Colonic mucosa (tissue), 4 donors: Measurements from ENCODE around the gene HAGH. TPM values are rescaled to one million over a fixed set of nuclear protein-coding genes. Genes with fewer than 3 reads are reported as not detected.

ENCODE experiments used
- DNase-seq: peaks from one replicate; pipeline ENCODE4 v3.0.0-alpha.2; 2020
- H3K27ac ChIP-seq: fragments of 200-600 bp; one replicate; pipeline ENCODE4 v1.8.0; 2021
- H3K27me3 ChIP-seq: fragments of 200-600 bp; one replicate; pipeline ENCODE4 v1.8.0; 2021
- H3K36me3 ChIP-seq: fragments of 200-600 bp; one replicate; pipeline ENCODE4 v1.8.0; 2021
- H3K4me1 ChIP-seq: fragments of 200-600 bp; one replicate; pipeline ENCODE4 v1.8.0; 2021; ENCODE audit warnings: mild to moderate bottlenecking
- H3K4me3 ChIP-seq: fragments of 200-600 bp; one replicate; pipeline ENCODE4 v1.8.0; 2021
- H3K9ac ChIP-seq, 2 donors: one replicate each; pipeline ENCODE4 v1.7.0; 2013; ENCODE audit warnings: control low read depth in 2 of 2, low read depth in 2 of 2, low read length in 2 of 2
- H3K9me3 ChIP-seq: fragments of 200-600 bp; one replicate; pipeline ENCODE4 v1.8.0; 2021
- CTCF ChIP-seq: fragments of 200-600 bp; IDR thresholded peaks from one replicate; pipeline ENCODE4 v1.8.0; 2022; ENCODE audit warnings: antibody characterized with exemption, mild to moderate bottlenecking
- intact Hi-C: fragments of 100-400 bp; cut with DNase I; formaldehyde crosslinking; loops from one replicate; pipeline ENCODE4 v1.14.1; 2022
- total RNA-seq, 2 donors: library from RNA; stranded (reverse); fragmentation: NEBNext Ultra II Directional in 1 of 2; extraction: Animal tissue kit (Norgen Biotek cat#: 25700) in 1 of 2; gene quantifications; one replicate each; pipeline ENCODE4 v1.2.1, GENCODE V29; 2021
- donor health status: healthy.
- donor health status: DM: no; HTN: no; CAD: no.
- donor health status: DM: no; HTN: no; CAD: no.

The HAGH gene
- total RNA-seq, 2 donors from 2014 or later, result 61.9 to 64.7 TPM

- Histone ChIP-seq H3K36me3 (no peaks in the 10 kb centered on the region), H3K27ac (peak overlapping the region; percentile 70), H3K9ac (peak overlapping the region in 1 of 2 donors; percentile 44), H3K4me1 (peaks cover 21% of the 10 kb centered on the region), H3K9me3 (no peaks in the 10 kb centered on the region), H3K4me3 (no peak overlapping the region), H3K27me3 (no peaks in the 10 kb centered on the region)
- no peak for TF ChIP-seq CTCF
- intact Hi-C loops, result no loop called here
- DNase-seq, result peak; percentile 38
Measured at GRCh38 chr16:1830213-1830612, 3.6 kb upstream of the HAGH start.

DNA sequence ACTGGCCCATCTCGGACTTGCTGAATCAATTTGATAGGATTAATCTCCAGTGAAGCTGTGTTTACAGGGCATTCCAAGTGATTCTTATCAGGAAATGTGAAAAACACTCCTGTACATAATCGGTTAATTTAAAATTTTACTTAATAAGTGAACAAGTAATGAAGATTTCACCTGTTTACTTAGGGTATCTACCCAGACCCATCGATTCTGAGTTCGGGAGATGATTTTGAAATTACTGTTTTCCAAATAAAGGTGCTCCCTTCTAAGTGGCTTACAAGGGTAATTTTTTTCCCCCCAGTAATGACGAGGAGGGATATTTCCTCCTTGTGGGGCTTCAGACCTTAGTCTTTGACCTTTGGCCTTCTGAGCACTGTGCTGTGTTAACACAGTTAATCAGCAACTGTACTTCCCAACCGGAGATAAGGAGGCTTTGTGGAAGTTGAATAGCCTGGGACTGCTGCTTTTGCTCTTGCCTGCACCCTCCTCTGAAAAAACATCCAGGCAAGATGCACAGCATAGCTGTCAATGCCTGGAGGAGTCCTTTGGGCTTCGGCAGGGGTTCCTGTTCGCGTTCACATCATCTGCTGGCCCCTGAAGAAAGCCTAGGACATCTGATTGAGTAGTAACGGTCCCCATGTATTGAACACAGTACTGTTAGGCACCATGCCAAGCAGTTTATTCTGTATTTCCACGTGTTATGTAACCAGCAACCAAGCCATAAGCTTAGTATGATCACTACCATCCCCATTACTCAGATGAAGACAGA lies 2.2 kb upstream of the HAGH start:
- intact Hi-C loops, result no loop called here
- Histone ChIP-seq H3K4me3 (peak overlapping the region; percentile 92), H3K27me3 (no peaks in the 10 kb centered on the region), H3K9ac (peak overlapping the region in 1 of 2 donors; percentile 82), H3K4me1 (peaks cover 24% of the 10 kb centered on the region), H3K36me3 (no peaks in the 10 kb centered on the region), H3K27ac (peak overlapping the region; percentile 70), H3K9me3 (no peaks in the 10 kb centered on the region)
- DNase-seq, result peak; percentile 59
- TF ChIP-seq CTCF, result no peak

DNA sequence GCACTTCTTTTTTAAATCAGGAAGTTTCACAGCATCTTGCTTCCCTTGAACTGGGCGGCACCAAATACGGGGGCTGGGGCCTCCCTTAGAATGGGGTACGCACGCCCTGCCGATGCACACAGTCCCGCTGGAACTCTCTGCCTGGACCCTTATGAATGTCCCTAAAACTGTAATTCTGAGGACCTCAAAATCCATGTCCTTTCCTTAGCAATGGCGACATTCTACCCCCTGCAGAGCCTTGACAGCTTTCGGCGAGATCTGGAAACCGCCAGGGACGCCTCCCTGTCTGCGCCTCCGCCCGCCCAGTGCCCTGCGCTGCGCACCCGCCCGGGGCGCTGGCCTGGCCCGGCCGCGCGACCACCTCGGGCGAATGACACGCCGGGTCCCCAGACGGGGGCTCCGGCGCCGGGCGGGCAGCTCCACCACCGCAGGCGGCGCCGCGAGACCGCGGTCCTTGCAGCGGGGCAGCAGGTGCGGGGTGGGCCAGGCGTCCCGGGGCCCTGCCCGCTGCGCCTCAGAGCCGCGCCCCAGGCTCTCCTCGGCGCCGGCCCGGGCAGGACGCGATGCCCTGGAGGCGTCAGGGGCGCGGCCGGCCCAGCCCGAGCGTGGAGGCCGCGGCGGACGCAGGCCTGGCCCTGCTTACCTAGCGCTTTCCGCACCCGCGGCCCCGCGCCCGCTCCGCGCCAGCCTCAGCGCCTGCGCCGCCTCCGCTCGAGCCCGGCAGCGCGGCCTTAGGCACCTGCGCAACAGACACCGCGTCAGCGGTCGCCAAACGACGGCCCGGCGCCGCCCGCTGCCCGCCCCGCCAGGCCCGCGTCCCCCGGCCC lies 548 bp downstream of the HAGH start:
- peak; percentile 45 for DNase-seq
- no peak for TF ChIP-seq CTCF
- no peaks in the 10 kb centered on the region for H3K9me3 ChIP-seq
- H3K4me3 ChIP-seq, result peak overlapping the region; percentile 92
- peak overlapping the region; percentile 68 to 91 for H3K9ac ChIP-seq
- intact Hi-C loops, result no loop called here
- peaks cover 8% of the 10 kb centered on the region for H3K36me3 ChIP-seq
- H3K4me1 ChIP-seq, result peaks cover 24% of the 10 kb centered on the region
- H3K27me3 ChIP-seq, result no peaks in the 10 kb centered on the region
- H3K27ac ChIP-seq, result peak overlapping the region; percentile 80

DNA sequence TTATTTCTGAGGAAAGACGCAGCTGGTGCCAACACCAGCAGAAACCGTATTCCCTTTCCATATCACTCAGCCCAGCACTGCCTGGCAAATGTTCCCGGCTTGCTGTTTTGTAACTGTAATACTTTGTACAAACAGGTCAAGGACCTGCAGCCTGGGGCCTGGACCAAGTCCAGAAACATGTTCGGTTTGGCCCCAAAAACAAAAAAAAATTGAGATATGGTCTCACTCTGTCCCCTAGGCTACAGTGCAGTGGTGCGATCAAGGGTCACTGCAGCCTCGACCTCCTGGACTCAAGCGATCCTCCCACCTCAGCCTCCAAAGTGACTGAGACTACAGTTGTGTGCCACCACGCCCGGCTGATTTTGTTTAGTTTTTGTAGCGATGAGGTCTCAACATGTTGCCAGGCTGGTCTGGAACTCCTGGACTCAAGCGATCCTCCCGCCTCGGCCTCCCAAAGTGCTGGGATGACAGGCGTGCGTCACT lies 1.2 kb downstream of the HAGH start:
- peak overlapping the region; percentile 92 for H3K4me3 ChIP-seq
- no peaks in the 10 kb centered on the region for H3K27me3 ChIP-seq
- H3K36me3 ChIP-seq, result peaks cover 8% of the 10 kb centered on the region
- H3K4me1 ChIP-seq, result peaks cover 23% of the 10 kb centered on the region
- intact Hi-C loops, result no loop called here
- DNase-seq, result no peak
- H3K9ac ChIP-seq, result peak overlapping the region; percentile 68 to 91
- H3K27ac ChIP-seq, result peak overlapping the region; percentile 80
- no peaks in the 10 kb centered on the region for H3K9me3 ChIP-seq
- no peak for TF ChIP-seq CTCF

DNA sequence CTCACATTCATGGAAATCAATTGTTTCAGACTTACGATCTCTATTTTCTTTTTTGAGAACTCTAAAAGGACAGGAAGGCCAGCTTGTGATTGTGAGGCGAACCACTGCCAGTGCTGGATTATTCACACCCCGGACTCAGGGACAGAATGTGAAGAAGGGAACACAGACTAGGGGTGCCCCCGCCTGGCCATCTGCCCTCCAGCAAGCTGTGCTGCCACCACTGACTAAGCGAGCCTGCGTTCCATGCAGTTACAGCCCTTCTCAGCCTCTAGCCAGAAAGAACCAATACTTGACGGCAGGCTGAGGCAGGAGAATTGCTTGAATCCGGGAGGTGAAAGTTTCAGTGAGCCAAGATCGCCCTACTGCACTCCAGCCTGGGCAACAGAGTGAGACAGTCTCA lies 2.8 kb downstream of the HAGH start:
- TF ChIP-seq CTCF, result no peak
- H3K4me3 ChIP-seq, result no peak overlapping the region
- intact Hi-C loops, result no loop called here
- peaks cover 15% of the 10 kb centered on the region for H3K36me3 ChIP-seq
- no peak overlapping the region for H3K9ac ChIP-seq
- peaks cover 14% of the 10 kb centered on the region for H3K4me1 ChIP-seq
- no peak overlapping the region for H3K27ac ChIP-seq
- no peak for DNase-seq
- H3K27me3 ChIP-seq, result no peaks in the 10 kb centered on the region
- no peaks in the 10 kb centered on the region for H3K9me3 ChIP-seq
